ENCODE data around the gene BCAR3.

DNA sequence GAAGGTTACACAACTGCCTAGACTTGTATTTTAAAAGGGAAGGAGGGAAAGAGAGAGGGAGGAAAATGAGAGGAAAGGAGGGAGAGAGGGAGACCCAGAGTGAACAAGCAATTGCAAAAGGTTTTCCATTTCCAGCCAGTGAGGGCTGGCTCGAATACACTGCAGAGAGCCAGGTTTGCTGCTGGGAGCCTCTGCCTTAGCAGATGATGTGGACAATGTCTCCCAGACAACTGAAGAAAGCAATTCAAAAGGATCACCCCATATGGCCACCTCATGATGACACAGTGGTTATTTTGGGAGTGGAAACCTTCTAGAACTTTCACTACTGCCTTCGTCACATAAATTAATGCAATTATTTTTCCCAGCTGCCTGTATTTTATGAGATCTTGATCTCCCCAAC lies 86.4 kb downstream of the BCAR3 start:
- TF ChIP-seq, protein P1, sequence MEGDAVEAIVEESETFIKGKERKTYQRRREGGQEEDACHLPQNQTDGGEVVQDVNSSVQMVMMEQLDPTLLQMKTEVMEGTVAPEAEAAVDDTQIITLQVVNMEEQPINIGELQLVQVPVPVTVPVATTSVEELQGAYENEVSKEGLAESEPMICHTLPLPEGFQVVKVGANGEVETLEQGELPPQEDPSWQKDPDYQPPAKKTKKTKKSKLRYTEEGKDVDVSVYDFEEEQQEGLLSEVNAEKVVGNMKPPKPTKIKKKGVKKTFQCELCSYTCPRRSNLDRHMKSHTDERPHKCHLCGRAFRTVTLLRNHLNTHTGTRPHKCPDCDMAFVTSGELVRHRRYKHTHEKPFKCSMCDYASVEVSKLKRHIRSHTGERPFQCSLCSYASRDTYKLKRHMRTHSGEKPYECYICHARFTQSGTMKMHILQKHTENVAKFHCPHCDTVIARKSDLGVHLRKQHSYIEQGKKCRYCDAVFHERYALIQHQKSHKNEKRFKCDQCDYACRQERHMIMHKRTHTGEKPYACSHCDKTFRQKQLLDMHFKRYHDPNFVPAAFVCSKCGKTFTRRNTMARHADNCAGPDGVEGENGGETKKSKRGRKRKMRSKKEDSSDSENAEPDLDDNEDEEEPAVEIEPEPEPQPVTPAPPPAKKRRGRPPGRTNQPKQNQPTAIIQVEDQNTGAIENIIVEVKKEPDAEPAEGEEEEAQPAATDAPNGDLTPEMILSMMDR (IDR thresholded peaks at IDR 0.05): no peak
- TF ChIP-seq EP300 (IDR thresholded peaks at IDR 0.05) (no peak), POLR2A (IDR thresholded peaks at IDR 0.05) (no peak)

All from suprapubic skin (tissue), 3 donors.